Left cardiac atrium (tissue), 4 donors: ENCODE measurements around the gene TGFBR3. TPM values are rescaled to one million over a fixed set of nuclear protein-coding genes. Genes with fewer than 3 reads are reported as not detected.

Source experiments
- ATAC-seq, 2 donors: fragments of 200-7000 bp; cut with Tn5 transposase; one replicate each; pipeline ENCODE4 v1.9.1; 2020; ENCODE audit warnings: mild to moderate bottlenecking in 2 of 2, moderate library complexity in 2 of 2
- DNase-seq: peaks from one replicate; pipeline ENCODE4 v3.0.0-alpha.2; 2020
- intact Hi-C, 2 donors: fragments of 100-400 bp; cut with DNase I; formaldehyde crosslinking; loops; one replicate each; pipeline versions ENCODE4 v1.14.1 to v1.15.1; 2022 to 2023
- total RNA-seq, 2 donors: library from RNA; stranded (reverse); fragmentation: NEBNext Ultra II Directional; extraction: Animal tissue kit (Norgen Biotek cat#: 25700); gene quantifications; one replicate each; pipeline ENCODE4 v1.2.1, GENCODE V29; 2021
- donor health status: DM: no; HTN: yes; CAD: no.
- donor health status: DM: no; HTN: yes; CAD: no; lungs with severe emphysema.
- donor health status: DM: yes; HTN: yes; CAD: no.
- donor health status: Dilated cardiomyopathy.

TGFBR3 gene
- total RNA-seq, 2 donors from 2014 or later = 43.8 to 56.2 TPM

DNA sequence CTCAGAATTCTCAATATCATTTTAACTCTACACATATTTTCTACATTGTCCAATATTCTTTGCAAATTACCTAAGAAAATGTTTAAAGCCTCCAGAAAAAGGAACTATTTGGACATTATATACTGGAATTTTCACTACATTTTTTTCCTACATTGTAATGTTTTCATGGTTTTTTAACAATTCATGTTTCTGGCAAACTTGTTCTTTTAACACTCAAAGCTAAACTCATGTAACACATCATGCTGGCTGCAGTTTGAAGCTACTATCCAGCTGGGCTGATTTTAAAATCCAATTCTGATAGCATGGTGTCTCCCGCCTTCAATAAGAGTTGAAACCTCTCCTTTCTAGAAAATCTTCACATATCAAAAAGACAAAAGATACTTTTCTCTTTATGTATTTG is 52.0 kb downstream of the TGFBR3 start:
- intact Hi-C loops = loop anchor here in 1 of 2 donors (10.0 kb wide), 1 partner anchor 51 kb away; the partner anchor contains the start of gene TGFBR3

DNA sequence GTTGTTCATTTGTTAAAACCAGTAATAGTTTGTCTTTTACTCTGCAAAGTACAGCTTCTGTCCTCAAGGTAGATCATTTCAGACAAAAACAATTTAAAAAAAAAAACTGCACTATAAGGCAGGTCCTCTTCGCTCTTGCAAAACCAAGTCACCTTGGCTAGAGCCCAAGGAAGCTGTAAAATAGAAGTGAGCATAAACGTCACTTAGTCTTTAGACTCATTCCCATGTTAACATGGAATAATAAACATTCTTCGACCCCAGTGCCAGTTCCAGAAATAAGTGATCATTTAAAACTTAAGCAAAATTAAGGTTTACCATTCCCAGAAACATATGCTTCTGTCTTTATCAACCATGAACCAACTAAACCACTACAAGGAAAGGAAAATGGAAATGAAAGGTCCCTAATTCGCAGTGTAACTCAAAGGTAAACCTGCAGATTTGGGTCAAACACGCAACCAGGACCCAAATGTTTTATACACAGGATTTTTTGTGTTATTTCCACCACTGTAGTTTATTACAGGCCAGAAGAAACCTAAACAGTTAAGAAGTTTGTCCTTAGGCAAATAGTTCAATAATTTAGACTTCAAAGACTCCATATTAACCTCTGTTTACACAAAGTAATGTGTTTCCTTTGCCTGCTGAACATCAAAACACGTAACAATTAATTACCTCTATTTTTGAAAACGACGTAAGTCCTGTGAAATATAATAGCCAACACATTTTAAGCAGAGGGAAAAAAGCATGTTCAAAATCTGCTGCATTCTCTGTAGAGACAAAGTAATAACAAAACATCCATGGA is 54.6 kb downstream of the TGFBR3 start:
- intact Hi-C loops = loop anchor here in 1 of 2 donors (10.0 kb wide), 1 partner anchor 53 kb away; the partner anchor contains the start of gene TGFBR3
- no peak for DNase-seq
- no peak for ATAC-seq

More for the DNA sequence above, 52.0 kb downstream of the TGFBR3 start:
- ATAC-seq (no peak), DNase-seq (no peak)

- intact Hi-C loops = loop anchor here in 1 of 2 donors (10.0 kb wide), 1 partner anchor 54 kb away; the partner anchor contains the start of gene TGFBR3
- peak; percentile 76 for DNase-seq
- ATAC-seq = peak; percentile 50 to 76
Measured at GRCh38 chr1:91830242-91831131, 55.5 kb downstream of the TGFBR3 start.

GRCh38 chr1:91829293-91830153 is 56.4 kb downstream of the TGFBR3 start:
- intact Hi-C loops = loop anchor here in 1 of 2 donors (10.0 kb wide), 1 partner anchor 55 kb away; the partner anchor contains the start of gene TGFBR3
- DNase-seq (no peak), ATAC-seq (no peak)

DNA sequence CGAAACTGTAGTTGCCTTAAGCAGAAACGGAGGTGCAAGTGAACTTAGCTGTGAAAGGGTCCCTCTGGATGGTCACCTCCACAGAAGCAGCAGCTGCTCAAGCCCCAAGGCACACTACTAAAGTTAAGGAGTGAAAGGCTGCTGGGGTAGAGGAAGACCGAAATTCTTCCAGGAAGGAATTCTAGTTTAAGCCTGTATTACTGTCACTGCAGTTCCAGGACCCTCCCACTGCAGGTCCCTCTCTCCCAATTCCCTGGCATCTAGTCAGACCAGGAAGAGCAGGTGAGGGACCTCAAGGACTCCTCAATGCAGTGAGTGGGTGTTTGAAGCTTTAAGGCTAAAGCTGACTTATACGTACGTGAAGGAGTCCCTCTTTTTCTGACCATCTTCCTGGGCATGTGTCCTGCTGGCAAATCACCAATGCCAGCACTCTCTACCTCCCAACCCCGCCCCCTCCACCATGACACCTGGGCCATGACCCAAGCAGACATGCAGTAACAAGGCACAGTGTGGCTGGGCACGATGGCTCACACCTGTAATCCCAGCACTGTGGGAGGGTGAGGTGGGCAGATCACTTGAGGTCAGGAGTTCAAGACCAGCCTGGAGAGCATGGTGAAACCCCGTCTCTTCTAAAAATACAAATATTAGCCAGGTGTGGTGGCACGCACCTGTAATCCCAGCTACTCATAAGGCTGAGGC is 57.2 kb downstream of the TGFBR3 start:
- intact Hi-C loops = no loop called here
- no peak for ATAC-seq
- no peak for DNase-seq

DNA sequence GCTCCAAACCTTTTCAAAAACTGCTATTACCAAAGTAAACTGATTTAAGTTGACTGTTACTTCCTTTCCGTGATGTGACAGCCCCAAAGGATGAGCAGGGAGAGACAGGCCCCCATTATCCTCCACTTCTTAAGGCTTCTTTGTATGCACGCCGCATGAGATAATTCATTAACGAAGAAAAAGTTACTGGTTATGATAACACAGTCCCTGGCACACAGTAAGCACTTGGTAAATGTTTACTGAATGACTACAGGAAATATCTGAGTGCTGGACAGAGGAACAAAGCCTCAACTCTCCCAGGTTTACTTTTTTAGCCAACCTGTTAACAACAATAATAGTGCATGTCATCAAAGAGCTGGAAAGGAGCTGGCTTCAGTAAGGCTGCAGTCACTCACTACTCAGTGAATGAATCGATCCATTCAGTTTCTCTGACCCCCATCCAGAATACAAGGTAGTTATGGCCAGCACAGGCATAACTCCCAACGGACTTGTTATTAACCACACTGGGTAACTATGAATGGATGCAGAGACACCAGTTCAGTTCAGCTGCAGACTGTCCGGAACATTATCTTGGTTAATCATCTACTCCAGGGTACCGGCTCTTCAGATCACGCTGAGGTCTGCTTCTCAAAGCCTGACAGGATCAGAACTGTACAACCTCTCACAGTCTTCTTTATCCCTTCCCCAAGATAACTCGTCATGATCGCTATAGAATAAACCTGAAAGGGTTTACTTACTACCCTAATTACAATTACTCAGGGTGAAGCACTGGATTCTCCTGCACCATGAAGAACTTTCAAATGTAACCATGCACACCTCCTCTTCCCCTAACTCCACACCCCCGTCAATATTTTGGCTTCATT is 58.3 kb downstream of the TGFBR3 start:
- intact Hi-C loops = no loop called here
- DNase-seq (no peak), ATAC-seq (no peak)

GRCh38 chr1:91827087-91827458 is 58.9 kb downstream of the TGFBR3 start:
- ATAC-seq = peak; percentile 74 to 77
- DNase-seq = peak; percentile 67
- intact Hi-C loops = no loop called here

GRCh38 chr1:91826649-91827048 is 59.3 kb downstream of the TGFBR3 start:
- DNase-seq (no peak), ATAC-seq (no peak)
- intact Hi-C loops = no loop called here

DNA sequence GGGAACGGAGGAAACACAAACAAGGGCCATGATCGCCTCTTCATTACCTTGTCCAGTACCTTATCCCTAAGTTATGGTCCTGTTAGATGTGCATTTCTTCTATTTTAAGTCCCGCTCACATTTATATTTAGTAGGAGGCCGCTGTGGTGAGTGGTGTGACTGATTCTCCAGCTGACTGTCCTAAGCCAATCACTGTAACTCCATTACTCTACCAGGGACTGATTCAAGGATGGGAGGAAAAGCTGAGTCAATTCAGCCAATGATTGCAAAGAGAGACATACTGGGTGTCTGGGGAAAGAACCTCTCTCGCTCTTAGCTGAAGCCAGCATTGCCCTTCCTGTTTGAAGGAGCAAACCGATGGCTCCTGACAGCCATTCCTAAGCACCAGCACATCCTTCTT is 59.7 kb downstream of the TGFBR3 start:
- intact Hi-C loops = no loop called here
- ATAC-seq (peak; percentile 62 to 78), DNase-seq (no peak)

- intact Hi-C loops = no loop called here
- ATAC-seq (no peak), DNase-seq (no peak)
Measured at GRCh38 chr1:91821126-91821868, 64.7 kb downstream of the TGFBR3 start.

DNA sequence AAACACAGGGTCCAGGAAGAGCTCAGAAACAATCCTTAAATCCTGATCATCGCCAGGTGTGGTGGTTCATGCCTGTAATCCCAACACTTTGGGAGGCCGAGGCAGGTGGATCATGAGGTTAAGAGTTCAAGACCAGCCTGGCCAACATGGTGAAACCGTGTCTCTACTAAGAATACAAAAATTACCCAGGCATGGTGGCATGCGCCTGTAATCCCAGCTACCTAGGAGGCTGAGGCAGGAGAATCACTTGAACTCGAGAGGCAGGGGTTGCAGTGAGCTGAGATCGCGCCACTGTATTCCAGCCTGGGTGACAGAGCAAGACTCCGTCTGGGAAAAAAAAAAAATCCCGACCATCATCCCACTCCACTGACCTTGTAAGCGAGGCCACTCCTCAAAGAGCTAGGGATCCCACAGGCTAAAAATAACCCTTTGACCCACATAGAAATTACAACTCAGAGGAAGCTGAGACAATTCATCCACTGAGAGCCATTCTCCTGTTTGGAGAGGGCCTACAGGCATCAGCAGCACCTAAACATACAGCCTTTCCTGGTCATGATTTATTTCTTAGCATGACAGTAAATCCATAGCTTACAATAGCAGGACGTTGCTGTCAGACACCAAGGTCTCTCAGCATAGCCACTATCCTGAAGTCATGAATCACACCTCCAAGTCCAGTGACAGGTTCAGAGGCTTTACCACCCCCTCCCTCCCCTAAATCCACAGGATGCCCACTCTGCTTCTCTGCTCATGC is 66.7 kb downstream of the TGFBR3 start:
- DNase-seq (no peak), ATAC-seq (peak in 1 of 2 donors; percentile 42)
- intact Hi-C loops = no loop called here

DNA sequence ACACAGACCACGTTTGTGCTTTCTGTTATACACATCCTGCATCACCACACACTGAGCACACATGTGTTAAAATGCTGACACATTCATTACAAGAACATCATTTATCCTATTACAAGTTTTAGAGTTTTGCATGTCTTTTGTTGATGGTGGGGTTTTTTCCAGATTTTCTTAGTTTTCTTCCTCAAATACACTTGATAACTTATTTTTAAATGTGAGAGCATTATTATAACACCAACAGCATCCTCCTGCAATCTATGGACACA is 67.3 kb downstream of the TGFBR3 start:
- DNase-seq (no peak), ATAC-seq (peak in 1 of 2 donors; percentile 11)
- intact Hi-C loops = no loop called here

- ATAC-seq (peak in 1 of 2 donors; percentile 22), DNase-seq (no peak)
- intact Hi-C loops = no loop called here
Measured at GRCh38 chr1:91817211-91817905, 68.6 kb downstream of the TGFBR3 start.

GRCh38 chr1:91816031-91816430 is 69.9 kb downstream of the TGFBR3 start:
- ATAC-seq (no peak), DNase-seq (no peak)
- intact Hi-C loops = no loop called here

GRCh38 chr1:91814448-91814847 is 71.5 kb downstream of the TGFBR3 start:
- intact Hi-C loops = no loop called here
- DNase-seq (no peak), ATAC-seq (no peak)

- DNase-seq (no peak), ATAC-seq (no peak)
- intact Hi-C loops = no loop called here
Measured at GRCh38 chr1:91813813-91814212, 72.1 kb downstream of the TGFBR3 start.
